Testis (tissue), 2 donors: ENCODE results near the gene SLC2A9.

Experiments
- CTCF ChIP-seq, 3 experiments: fragments of 450-650 bp in 2 of 3; fragments of 200-600 bp in 1 of 3; sonication (generic) in 1 of 3; IDR thresholded peaks; one replicate each; pipeline ENCODE4 v1.5.1; 2016 to 2019; ENCODE audit warnings: antibody characterized with exemption in 3 of 3, mild to moderate bottlenecking in 2 of 3, moderate library complexity in 1 of 3
- POLR2A ChIP-seq: fragments of 450-650 bp; IDR thresholded peaks from one replicate; pipeline ENCODE4 v1.6.1; 2017; ENCODE audit warnings: antibody characterized with exemption, mild to moderate bottlenecking, moderate library complexity

- TF ChIP-seq POLR2A (no peak), CTCF (IDR thresholded peaks at IDR 0.05) (no peak)
These were observed 1.7 kb downstream of the SLC2A9 start for GRCh38 chr4:10019521-10020051.
